ENCODE results near the gene CRB2.
A peak's percentile ranks its signal among the peaks of the same experiment; 100 is the strongest.

CRB2 gene

DNA sequence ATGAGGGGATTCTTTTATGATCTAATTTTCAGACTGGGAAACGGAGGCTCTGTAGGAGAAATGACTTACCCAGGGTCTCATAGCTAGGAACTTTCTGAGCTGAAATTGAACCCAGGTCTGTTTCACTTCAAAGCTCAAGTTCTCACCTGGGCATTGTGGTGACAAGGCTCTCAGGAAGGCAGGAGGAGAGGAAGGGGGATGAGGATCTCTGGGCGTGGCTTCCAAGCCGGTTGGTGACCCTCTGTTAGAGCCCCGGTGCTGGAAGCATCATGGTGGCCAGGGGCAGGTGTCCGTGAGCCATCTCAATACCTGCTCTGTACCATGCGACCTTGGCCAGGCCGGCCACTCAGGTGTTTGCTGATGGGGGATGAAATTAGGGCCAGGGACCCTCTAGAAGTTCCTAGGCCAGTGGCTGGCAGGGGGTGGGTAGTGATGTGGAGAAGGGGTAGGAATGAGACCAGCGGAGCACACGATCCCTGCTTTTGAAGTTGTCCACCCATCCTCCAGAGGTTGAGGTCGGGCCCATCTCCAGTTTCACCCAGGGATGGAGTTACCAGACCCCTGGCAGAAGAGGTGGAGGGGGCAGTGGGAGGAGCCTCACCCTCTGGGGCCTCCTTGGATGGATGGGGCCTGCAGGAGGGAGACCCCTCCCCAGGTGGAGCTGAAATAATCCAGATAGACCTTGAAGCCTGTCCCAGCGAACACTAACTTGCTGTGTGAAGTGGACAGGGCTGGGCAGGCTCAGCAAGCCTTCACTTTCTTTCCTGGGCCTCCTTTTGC is 5.9 kb downstream of the CRB2 start:
- no peak for DNase-seq (ENCODE audit: insufficient read length, low spot score)
- no peak for FAIRE-seq

DNA sequence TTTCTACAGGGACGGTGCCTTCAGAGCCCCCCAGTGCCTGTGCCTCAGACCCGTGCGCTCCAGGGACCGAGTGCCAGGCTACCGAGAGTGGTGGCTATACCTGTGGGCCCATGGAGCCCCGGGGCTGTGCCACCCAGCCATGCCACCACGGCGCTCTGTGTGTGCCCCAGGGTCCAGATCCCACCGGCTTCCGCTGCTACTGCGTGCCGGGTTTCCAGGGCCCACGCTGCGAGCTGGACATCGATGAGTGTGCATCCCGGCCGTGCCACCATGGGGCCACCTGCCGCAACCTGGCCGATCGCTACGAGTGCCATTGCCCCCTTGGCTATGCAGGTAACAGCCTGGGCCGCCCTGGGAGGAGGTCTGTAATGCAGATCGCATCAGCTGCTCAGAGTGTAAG is 6.9 kb downstream of the CRB2 start:
- no peak for DNase-seq (ENCODE audit: insufficient read length, low spot score)
- FAIRE-seq = no peak

DNA sequence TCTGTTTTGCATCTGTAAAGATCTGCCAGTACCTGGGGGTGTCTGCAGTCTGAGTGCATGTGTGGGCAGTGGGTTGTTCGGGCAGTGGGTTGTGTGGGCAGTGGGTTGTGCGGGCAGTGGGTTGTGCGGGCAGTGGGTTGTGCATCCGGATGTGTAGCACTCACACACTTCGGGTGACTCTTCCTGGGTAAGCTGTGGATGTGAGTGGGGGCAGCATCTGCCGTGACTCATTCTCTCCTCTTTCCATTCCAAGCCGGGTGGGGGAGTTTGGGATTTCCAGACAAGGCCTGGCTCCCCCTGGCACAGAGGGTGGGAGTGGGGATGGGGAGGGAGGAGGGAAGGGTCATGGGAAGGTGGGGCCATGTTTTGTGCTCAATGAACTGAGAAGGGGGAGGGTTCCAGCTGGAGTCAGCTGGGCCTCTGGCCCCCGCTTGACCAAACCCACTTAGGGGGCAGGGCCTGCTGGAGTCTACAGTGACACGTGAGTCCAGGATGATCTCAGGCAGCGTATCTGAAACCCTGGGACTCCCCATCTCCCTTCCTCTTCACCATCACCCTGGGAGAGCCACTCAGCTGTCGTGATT is 8.3 kb downstream of the CRB2 start:
- DNase-seq (ENCODE audit: insufficient read length, low spot score) (no peak), FAIRE-seq (peak; percentile 55)

DNA sequence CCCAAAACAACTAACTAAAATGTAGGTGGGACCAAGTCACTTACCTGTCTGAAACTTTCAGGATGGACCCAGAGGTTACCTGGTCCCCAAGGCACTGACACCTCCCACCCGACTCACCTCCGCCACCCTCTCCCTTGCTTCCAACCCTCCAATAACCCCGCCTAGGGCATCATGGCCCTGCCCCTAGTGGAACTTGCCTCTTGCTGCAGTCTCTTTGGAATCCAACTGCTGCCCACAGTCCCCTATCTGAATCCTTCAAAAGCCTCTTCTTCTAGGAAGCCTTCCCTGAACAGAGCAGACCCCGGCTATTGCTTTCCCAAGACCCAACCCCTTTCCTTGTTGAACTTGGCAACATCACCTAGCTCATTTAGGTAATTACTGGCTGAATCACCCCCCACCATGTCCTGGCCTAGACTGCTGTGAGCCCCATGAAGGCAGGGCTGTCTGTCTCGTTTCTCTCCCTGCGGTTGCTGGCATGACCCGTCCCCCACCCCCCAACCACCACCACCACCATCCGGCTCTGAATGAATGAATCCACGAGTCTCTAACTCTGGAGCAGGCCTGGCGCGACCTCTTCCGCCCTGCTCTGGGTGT is 9.4 kb downstream of the CRB2 start:
- DNase-seq (ENCODE audit: insufficient read length, low spot score) = no peak

DNA sequence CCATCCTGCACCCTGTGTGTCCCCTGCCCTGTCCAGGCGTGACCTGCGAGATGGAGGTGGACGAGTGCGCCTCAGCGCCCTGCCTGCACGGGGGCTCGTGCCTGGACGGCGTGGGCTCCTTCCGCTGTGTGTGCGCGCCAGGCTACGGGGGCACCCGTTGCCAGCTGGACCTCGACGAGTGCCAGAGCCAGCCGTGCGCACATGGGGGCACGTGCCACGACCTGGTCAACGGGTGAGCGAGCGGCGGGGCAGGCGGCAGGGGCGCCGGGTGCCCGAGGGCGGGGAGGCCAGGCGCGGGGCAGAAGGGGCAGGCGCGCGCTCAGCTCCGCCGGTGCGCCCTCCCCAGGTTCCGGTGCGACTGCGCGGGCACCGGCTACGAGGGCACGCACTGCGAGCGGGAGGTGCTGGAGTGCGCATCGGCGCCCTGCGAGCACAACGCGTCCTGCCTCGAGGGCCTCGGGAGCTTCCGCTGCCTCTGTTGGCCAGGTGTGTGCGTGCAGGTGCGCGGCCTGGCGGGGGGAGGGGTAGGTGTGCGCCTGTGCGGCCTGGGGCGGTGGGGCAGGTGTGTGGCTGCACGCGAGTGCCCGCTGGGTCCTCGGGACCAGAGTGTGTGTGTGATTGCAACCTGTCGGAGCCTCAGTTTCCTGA is 10.0 kb downstream of the CRB2 start:
- no peak for DNase-seq (ENCODE audit: insufficient read length, low spot score)
- no peak for FAIRE-seq

More for the DNA sequence above, 9.4 kb downstream of the CRB2 start:
- FAIRE-seq = no peak

DNA sequence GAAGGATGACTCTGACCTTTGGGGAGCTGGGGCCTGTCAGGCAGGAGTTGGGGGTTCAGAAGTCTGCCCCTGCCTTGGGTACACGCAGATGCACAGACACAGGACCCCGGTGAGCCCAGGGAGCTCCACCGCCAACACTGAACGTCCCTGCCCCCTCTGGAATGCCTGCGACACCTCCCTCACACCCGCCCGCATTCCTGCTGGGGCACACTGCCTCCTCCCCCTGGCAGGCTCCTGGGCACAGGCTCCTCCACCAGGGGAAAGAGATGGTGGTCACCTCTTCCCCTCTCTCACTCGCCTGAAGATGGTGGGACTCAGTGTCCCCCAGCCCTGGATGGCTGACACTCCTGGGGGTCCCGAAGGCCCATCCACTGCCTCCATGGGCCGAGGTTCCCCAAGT is 12.0 kb downstream of the CRB2 start:
- DNase-seq (ENCODE audit: insufficient read length, low spot score) (peak; percentile 45), FAIRE-seq (no peak)

DNA sequence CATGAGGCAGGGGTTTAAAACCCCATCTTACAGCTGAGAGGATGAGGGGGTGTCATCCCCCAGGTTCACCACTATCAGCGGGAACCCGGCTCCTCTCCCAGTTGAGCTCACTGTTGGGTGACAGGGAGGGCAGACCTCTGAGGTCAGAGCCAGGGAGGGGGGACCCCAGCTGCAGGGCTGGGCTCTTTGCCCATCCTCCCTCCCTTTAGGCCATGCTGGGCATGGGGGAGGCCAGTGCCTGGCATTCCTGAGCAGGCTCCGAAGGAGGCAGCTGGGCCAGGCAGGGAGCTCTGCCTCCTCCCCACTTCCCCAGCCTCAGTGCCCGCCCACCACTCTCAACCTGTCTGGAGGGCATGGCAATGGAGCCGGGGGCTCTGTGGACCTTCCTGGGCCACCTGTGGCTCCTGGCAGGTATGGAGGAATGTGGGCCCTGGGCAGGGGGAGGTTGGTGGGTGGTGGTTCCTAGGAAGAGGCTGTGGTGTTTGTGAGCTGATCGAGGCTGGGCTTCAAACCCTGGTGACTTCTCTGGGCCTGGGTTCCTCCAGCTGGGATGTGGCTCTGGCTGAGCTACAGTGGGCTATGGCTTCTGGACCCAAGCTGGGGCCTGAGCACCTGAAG is 12.6 kb downstream of the CRB2 start:
- peak; percentile 33 for DNase-seq (ENCODE audit: insufficient read length, low spot score)
- FAIRE-seq = no peak

DNA sequence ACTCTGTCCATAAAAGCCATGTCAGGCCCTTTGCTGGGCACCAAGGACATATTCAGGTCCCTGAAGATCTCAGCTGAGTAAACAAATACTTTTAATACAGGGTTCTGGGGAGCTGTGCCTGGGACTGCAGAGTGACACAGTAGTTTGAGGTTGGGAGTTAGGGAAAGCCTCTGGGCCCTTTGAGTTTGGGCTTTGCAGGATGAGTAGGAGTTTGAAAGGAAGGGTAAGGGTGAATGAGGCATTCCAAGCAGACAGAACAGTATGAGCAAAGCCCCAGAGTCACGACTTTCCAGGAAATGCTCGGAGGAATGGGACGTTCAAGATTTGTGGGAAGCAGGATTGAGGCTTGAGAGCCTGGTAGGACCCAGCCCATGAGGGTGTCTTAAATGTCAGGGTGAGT is 13.3 kb downstream of the CRB2 start:
- no peak for DNase-seq (ENCODE audit: insufficient read length, low spot score)
- FAIRE-seq = no peak

DNA sequence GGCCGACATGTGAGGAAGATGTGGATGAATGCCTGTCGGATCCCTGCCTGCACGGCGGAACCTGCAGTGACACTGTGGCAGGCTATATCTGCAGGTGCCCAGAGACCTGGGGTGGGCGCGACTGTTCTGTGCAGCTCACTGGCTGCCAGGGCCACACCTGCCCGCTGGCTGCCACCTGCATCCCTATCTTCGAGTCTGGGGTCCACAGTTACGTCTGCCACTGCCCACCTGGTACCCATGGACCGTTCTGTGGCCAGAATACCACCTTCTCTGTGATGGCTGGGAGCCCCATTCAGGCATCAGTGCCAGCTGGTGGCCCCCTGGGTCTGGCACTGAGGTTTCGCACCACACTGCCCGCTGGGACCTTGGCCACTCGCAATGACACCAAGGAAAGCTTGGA is 14.1 kb downstream of the CRB2 start:
- FAIRE-seq = no peak
- DNase-seq (ENCODE audit: insufficient read length, low spot score) = no peak

DNA sequence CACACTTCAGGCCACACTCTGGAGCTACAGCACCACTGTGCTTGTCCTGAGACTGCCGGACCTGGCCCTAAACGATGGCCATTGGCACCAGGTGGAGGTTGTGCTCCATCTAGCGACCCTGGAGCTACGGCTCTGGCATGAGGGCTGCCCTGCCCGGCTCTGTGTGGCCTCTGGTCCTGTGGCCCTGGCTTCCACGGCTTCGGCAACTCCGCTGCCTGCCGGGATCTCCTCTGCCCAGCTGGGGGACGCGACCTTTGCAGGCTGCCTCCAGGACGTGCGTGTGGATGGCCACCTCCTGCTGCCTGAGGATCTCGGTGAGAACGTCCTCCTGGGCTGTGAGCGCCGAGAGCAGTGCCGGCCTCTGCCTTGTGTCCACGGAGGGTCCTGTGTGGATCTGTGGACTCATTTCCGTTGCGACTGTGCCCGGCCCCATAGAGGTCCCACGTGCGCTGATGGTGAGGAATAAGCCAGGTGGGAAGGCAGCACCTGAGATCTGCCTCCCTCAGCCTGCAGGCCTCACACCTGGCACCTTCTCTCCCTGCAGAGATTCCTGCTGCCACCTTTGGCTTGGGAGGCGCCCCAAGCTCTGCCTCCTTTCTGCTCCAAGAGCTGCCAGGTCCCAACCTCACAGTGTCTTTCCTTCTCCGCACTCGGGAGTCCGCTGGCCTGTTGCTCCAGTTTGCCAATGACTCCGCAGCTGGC is 14.7 kb downstream of the CRB2 start:
- DNase-seq (ENCODE audit: insufficient read length, low spot score) (no peak), FAIRE-seq (no peak)

DNA sequence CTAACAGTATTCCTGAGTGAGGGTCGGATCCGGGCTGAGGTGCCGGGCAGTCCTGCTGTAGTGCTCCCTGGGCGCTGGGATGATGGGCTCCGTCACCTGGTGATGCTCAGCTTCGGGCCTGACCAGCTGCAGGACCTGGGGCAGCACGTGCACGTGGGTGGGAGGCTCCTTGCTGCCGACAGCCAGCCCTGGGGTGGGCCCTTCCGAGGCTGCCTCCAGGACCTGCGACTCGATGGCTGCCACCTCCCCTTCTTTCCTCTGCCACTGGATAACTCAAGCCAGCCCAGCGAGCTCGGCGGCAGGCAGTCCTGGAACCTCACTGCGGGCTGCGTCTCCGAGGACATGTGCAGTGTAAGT is 15.2 kb downstream of the CRB2 start:
- DNase-seq (ENCODE audit: insufficient read length, low spot score) (no peak), FAIRE-seq (no peak)

DNA sequence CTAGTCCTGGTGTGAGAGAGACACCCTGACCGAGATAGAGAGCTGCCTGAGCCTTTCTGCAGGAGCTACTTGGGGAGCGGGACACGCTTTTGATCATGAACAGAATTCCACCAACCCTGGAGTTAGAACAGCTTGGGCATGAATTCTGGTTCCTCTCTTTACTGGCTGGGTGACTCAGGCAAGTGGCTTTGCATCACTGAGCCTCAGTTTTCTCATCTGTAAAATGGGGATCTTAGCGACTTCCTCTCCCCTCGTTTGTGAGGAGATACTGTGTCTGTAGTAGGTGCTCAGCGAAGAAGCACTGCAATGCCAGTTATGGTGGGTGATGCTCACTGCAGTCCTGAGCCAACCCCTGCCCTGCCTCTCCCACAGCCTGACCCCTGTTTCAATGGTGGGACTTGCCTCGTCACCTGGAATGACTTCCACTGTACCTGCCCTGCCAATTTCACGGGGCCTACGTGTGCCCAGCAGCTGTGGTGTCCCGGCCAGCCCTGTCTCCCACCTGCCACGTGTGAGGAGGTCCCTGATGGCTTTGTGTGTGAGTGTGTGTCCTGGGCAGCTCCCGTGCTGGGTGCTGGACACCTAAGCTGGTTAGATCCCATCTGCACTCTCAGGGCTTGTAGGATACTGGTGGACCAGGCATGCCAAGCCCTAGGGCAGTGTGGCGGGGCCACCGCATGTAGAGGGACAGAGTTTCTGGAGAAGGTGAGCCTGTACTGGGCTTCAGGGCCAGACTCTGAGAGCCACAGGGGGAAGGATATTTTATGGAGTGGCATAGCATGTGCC is 16.0 kb downstream of the CRB2 start:
- DNase-seq (ENCODE audit: insufficient read length, low spot score) (no peak), FAIRE-seq (no peak)

DNA sequence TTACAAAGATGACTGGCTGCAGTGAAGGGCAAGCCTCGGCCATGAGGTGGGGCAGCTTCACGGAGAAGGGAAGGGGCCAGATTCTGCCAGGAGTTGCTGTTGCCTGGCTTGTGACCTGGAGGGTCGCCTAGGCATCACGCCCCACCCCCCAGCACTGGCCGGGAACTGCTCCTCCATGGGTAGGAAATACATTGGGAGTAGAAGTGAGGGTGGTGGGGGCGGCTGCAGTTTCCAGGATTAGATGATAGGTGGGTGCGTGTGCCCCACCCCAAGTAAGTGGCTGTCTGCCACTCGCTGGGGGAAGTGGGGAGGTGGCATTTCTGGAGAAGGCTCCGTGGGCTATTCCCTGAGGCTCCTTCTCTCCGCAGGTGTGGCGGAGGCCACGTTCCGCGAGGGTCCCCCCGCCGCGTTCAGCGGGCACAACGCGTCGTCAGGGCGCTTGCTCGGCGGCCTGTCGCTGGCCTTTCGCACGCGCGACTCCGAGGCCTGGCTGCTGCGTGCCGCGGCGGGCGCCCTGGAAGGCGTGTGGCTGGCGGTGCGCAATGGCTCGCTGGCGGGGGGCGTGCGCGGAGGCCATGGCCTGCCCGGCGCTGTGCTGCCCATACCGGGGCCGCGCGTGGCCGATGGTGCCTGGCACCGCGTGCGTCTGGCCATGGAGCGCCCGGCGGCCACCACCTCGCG is 16.9 kb downstream of the CRB2 start:
- DNase-seq (ENCODE audit: insufficient read length, low spot score) = no peak

DNA sequence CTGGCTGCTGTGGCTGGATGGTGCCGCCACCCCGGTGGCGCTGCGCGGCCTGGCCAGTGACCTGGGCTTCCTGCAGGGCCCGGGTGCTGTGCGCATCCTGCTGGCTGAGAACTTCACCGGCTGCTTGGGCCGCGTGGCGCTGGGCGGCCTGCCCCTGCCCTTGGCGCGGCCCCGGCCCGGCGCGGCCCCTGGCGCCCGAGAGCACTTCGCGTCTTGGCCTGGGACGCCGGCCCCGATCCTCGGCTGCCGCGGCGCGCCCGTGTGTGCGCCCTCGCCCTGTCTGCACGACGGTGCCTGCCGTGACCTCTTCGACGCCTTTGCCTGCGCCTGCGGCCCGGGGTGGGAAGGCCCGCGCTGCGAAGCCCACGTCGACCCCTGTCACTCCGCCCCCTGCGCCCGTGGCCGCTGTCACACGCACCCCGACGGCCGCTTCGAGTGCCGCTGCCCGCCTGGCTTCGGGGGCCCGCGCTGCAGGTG is 17.5 kb downstream of the CRB2 start:
- FAIRE-seq (no peak), DNase-seq (ENCODE audit: insufficient read length, low spot score) (no peak)

More for the DNA sequence above, 16.9 kb downstream of the CRB2 start:
- FAIRE-seq = no peak

DNA sequence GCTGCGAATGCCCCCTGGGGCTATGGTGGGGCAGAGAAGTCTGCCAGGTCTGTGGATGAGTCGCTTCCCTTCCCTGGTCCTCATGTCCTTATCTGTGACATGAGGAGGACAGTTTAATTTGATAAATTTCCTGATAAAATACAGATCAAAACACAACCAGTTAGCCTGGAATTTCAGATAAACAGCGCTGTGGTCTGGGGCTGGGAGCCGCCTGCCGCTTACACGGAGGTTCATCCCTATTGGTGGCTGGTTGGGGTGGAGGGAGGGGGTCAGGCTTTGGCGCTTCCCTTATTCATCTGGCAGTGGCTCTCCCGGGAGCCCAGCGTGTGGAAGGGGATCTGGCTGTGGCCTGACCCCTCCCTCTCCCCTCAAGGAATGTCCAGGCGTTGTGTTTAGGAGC is 17.9 kb downstream of the CRB2 start:
- DNase-seq (ENCODE audit: insufficient read length, low spot score) (no peak), FAIRE-seq (no peak)

DNA sequence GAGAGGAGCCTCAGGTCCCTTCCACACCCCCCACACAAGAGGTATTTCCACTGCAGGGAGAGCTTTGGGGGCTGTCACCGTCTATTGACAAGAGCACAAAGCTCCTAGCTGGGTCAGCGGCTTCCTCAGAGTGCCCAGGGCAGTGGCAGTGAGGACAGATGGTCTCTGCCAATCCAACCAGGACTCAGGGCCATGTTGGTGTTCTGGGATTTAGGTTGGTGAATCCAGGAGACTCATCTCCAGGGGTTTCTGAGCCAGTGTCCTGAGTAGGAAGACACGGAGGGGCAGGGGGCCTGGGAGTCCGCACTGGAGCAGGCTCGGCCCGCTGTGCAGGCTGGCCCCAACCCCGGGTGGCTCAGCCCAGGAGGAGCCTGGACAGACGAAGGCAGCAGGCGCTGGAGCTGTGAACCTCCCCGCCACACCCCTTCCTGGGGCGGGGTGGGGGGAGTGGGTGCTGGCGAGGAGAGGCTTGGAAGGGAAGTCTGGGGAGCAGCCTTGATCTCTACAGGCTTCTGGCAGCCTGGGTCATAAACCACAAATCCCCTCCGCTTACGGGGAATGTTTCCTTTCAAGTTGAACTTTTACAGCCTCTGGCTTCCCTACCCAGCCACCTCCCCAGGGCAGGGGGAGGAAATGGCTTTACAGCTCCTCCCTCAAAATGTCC is 19.6 kb downstream of the CRB2 start:
- FAIRE-seq (no peak), DNase-seq (ENCODE audit: insufficient read length, low spot score) (no peak)

DNA sequence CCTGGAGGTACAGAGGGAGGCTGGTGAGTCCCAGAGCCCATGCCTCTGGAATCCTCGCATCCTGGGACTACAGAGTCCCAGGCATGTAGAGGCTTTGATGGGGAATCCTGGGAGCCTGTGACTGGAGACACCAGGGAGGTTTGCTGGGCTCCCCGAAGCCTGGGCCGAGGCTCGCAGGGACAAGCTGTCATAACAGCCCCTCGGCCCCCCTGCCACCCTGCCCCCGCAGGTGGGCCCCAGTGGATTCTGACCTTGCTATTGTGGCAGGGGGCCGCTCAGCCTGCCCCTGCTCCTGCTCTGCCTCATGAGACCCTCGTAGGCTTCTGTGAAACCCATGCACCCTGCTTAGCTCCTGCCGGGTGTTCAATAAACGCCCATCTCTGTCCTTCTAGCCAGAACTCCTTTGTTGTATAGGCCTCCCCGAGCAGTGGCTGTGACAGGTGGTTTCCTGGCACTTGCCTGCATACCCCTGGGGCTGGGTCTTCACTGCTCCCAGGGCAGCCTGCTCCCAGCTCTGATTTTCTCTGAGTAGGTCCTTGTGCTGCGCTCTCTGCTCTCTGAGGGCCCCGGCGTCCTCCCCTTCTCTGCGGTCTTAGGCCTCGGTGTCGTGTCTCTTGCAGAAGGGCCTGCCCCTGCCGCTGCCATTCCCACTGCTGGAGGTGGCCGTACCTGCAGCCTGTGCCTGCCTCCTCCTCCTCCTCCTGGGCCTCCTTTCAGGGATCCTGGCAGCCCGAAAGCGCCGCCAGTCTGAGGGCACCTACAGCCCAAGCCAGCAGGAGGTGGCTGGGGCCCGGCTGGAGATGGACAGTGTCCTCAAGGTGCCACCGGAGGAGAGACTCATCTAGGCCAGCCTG is 20.4 kb downstream of the CRB2 start:
- DNase-seq (ENCODE audit: insufficient read length, low spot score) (no peak), FAIRE-seq (no peak)
